NCI-H128 (cell line): ENCODE measurements around the gene SMIM24.
A peak's percentile ranks its signal among the peaks of the same experiment; 100 is the strongest.
"Not testable (repeated sequence)": the region's sequence is repeated elsewhere in the genome, so short reads cannot be mapped to it uniquely, and the experiment has no call there.

Experiments used
- DNase-seq: peaks from one replicate; lab custom pipeline; 2025; ENCODE audit not compliant: unreplicated experiment; lab: John Stamatoyannopoulos, UW

The SMIM24 gene

GRCh38 chr19:3480383-3481091, at the start of gene SMIM24:
SMIM24 (minus strand) TSS chr19:3480525; CDS start chr19:3480463, 62 bp downstream.
- DNase-seq, result no peak

- DNase-seq, result not testable (repeated sequence)
Observed at GRCh38 chr19:3529299-3529698, 49.0 kb upstream of the SMIM24 start.

- DNase-seq, result no peak
Observed at GRCh38 chr19:3528539-3529211, 48.4 kb upstream of the SMIM24 start.

GRCh38 chr19:3528080-3528479, 47.8 kb upstream of the SMIM24 start:
- DNase-seq, result no peak

GRCh38 chr19:3527238-3527910, 47.0 kb upstream of the SMIM24 start:
- DNase-seq, result no peak

GRCh38 chr19:3526507-3527237, 46.3 kb upstream of the SMIM24 start:
- no peak for DNase-seq

- DNase-seq, result no peak
Observed at GRCh38 chr19:3524904-3525451, 44.7 kb upstream of the SMIM24 start.

- DNase-seq, result no peak
Observed at GRCh38 chr19:3524078-3524842, 43.9 kb upstream of the SMIM24 start.

- DNase-seq, result no peak
Observed at GRCh38 chr19:3523361-3524077, 43.2 kb upstream of the SMIM24 start.

- no peak for DNase-seq
Observed at GRCh38 chr19:3522421-3523360, 42.4 kb upstream of the SMIM24 start.

GRCh38 chr19:3521104-3521445, 40.8 kb upstream of the SMIM24 start:
- no peak for DNase-seq

- no peak for DNase-seq
Observed at GRCh38 chr19:3520166-3521103, 40.1 kb upstream of the SMIM24 start.

- no peak for DNase-seq
Observed at GRCh38 chr19:3519126-3519525, 38.8 kb upstream of the SMIM24 start.

GRCh38 chr19:3518659-3519058, 38.3 kb upstream of the SMIM24 start:
- DNase-seq, result no peak

GRCh38 chr19:3518255-3518654, 37.9 kb upstream of the SMIM24 start:
- no peak for DNase-seq

- DNase-seq, result no peak
Observed at GRCh38 chr19:3517638-3518037, 37.3 kb upstream of the SMIM24 start.

- DNase-seq, result peak; percentile 71
Observed at GRCh38 chr19:3516675-3517207, 36.4 kb upstream of the SMIM24 start.
